Gastrocnemius medialis (tissue), 4 donors: Measurements from ENCODE around the gene SHB.

Source experiments
- CTCF ChIP-seq, 5 experiments: fragments of 450-650 bp in 3 of 5; fragments of 200-600 bp in 2 of 5; sonication (generic) in 2 of 5; IDR thresholded peaks in 4 of 5; conservative IDR thresholded peaks in 1 of 5; 1 replicate in 4 of 5; 2 replicates in 1 of 5; pipeline ENCODE4 v1.5.1; 2016 to 2019; ENCODE audit warnings: antibody characterized with exemption in 5 of 5, mild to moderate bottlenecking in 3 of 5, moderate library complexity in 3 of 5
- POLR2A ChIP-seq, 2 donors: fragments of 450-650 bp; IDR thresholded peaks; one replicate each; pipeline ENCODE4 v1.6.1; 2017; ENCODE audit warnings: antibody characterized with exemption in 2 of 2, mild to moderate bottlenecking in 2 of 2, moderate library complexity in 2 of 2

GRCh38 chr9:38009990-38010389 is 59.0 kb downstream of the SHB start:
- no peak for TF ChIP-seq CTCF (IDR thresholded peaks at IDR 0.05 in 4 of 5, conservative IDR thresholded peaks at IDR 0.05 in 1 of 5)
- no peak for TF ChIP-seq POLR2A (IDR thresholded peaks at IDR 0.05)
